ENCODE data around the gene SYT17.

SYT17 gene, protein sequence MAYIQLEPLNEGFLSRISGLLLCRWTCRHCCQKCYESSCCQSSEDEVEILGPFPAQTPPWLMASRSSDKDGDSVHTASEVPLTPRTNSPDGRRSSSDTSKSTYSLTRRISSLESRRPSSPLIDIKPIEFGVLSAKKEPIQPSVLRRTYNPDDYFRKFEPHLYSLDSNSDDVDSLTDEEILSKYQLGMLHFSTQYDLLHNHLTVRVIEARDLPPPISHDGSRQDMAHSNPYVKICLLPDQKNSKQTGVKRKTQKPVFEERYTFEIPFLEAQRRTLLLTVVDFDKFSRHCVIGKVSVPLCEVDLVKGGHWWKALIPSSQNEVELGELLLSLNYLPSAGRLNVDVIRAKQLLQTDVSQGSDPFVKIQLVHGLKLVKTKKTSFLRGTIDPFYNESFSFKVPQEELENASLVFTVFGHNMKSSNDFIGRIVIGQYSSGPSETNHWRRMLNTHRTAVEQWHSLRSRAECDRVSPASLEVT

DNA sequence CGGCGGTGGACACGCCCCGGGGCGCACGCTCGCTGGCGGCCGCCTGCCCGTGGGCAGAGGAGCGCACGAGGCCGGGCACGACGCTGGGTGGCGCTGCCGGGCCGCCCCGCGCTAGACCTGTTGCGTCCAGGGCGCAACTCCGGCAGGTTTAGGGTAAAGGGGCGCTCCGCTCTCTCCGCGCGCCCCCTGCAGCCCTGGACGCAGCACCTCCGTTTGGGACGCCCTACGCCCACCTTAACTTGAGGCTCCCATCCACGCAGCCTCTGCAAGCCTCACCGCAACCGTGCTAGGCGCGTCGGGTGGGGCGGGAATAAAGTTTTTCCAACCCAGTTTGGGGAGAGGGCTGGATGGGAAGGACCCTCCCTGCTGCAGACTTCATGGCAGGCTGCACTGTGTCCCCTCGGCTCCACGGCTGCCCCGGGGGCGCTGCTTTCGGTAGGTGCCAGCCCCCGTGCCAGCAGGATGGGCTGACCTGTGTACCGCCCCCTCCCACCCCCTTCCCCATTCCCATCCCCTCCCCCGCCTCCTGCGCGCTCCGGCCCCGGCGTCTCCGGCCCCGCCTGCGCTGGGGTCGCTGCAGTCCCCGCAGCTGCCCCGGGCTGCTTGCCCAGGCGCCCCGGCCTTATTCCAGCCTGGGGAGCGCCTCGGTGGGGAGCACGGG lies at the start of gene SYT17:
Gene SYT17 (plus strand): TSS at position 531 of the 661 bp plus-strand sequence. CDS start 407 bp downstream, outside the sequence.
- DNase-seq (ENCODE audit: low spot score) = peak; percentile 87

DNA sequence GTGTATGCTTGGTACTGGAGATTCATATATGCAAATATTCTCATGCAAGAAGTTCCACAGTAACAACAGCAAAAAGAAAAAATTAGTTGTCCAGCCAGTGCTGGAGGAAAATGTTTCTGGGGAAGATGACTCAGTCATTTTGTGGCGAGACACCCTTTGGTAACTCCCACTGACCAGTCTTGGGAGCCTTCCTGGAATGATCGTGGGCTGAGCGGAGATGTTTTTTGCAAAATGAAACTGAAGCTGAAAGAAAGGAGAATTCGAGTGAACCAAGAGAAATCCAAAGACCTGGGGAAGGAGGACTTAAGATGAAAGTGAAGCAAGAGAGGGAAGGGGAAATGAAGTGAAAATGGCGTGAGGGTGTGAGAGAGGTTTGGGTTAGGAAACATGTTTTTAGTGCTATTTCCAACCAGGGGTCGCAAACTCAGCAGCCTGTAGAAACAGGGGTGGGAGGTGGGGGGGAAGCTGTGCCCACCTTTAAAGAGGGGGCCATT lies 49.1 kb upstream of the SYT17 start:
- peak; percentile 52 for DNase-seq (ENCODE audit: low spot score)

DNA sequence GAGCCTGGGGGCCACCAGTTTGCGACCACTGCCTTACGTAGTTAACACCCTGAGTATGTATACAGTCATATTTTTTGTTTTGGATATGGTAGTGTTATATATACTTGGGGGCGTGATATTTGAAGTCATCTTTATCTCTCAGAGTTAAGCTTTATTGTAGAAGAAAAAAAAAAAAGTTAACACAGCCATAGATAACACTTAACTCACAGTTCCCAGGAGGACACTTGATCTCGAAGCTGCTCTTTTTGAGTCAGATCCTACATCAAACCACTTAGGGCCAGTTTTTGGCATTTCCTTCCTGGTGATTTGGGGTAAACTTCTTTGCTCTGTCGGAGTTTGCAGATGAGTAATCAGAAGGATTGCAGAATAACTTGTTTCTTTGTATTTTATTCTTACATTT lies 48.5 kb upstream of the SYT17 start:
- no peak for DNase-seq (ENCODE audit: low spot score)

DNA sequence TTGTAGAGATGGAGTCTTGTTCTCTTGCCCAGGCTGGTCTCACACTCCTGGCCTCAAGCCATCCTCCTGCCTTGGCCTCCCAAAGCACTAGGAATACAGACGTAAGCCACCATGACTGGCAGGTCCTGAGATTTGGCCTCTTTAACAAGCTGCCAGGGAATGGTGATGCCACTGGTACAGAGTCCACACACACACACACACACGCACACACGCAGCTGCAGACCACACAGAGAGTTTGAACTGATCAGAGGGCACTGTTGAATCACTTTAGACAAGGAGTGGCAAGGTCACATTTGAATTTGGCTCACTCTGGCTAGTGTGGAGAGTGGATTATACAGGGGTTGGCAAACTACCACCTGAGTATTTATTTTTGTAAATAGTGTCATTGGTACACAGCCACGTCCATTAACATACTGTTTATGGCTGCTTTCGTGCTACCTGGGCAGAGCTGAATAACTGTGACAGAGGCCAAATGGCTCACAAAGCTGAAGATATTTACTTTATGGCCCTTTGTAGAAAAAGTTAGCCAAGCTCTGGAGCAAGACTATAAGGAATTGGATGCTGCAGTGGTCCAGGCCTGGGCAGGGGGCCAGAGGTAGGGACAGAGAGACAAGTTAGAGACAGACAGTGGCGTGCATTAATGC lies 44.4 kb upstream of the SYT17 start:
- no peak for DNase-seq (ENCODE audit: low spot score)

DNA sequence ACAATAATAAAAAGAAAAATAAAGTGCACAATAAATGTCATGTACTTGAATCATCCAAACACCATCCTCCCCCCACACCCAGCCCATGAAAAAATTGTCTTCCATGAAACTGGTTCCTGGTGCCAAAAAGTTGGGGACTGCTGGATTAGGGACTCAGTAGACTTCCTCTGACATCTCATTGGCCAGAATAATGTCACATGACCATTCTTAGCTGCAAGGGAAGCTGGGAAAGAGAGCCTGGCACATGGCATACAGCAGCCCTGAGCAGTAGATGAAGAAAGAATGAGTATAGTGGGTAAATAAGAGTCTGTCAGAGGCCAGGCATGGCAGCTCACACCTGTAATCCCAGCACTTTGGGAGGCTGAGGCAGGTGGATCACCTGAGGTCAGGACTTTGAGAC lies 41.7 kb upstream of the SYT17 start:
- no peak for DNase-seq (ENCODE audit: low spot score)

DNA sequence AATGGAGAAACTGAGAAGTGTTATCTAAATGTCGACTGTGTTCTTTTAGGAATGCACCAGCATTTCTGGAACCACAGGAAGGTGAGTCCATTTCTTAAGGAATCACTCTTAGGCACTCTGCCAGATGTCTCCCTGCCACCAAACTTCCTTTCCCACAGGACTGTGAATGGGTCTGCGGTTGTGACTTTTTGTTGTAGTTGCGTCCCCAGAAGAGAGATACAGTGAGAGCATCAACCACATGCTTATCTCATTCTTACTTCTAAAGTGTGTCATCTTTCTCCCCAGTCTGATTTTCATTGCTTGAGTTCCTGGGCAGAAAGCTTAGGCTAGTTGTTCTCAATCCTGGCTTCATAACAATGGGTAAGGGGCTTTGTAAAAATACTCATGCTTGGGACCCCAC lies 40.8 kb upstream of the SYT17 start:
- no peak for DNase-seq (ENCODE audit: low spot score)

DNA sequence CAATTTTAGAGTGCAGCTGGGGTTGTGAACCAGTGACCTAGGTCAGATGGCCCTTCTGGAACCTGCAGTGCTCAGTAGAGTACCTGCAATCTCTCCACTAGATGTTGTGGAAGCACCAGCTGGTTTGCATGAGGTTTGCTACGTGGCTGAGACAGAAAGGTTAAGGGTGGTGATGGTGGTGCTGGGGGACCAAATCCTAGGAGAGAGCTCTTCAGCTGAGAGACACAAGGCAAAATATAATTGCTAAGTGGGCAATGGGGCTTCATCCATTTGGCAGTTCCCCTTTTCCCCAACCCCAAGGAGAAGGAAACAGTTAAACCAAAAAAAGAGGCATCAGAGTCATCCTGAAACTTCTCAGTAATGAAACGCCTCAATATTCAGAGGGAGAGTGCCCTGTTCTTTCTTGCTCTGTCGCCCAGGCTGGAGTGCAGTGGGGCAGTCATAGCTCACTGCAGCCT lies 40.3 kb upstream of the SYT17 start:
- DNase-seq (ENCODE audit: low spot score) = no peak

DNA sequence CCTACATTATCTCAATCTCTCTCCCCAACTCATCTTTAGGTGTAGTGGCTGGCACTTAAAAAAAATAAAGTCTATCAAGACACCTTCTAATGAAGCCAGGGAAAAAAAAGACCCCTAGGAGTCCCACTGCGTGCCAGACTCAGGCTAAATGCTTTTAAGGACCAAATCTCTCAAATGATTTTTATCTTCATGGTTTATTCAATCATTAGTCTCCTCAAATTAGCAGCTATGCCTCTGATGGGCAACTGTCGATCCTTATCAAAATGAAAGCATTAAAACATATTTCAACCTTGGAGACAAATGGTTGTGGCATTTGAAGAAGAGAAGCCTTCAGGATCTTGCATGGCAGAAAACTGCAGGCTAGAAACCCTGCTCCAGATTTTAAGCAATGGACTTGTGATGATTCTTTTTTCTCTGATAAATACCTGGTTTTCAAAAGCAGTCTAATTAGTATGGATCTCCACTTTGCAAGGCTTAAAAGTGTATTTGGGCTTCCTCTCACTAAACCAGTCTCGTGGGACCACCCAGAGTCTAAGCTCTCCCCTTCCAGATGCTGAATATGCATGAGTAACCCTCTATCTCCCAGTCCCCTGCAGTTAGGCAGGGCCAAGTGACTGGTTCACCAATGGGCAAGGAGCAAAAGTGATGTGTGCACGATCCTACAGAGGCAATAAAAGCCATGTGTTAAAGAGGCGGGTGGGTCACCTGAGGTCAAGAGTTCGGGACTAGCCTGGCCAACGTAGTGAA lies 39.4 kb upstream of the SYT17 start:
- DNase-seq (ENCODE audit: low spot score) = no peak

DNA sequence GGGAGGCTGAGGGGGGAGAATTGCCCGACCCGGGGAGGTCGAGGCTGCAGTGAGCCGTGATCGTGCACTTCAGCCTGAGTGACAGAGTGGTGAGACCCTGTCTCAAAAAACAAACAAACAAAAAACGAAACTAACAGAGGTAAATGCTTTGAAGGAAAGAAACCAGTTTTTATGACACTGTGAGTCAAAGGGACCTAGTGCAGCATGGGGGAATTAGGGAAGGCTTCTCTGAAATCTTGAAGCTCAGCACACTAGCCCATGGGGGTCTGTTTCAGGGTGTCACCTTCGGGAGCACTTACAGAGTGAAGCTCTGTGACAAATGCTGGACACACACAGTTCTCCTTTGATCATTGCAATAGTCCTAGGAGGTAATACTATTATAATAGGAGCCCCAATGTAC lies 37.7 kb upstream of the SYT17 start:
- no peak for DNase-seq (ENCODE audit: low spot score)

DNA sequence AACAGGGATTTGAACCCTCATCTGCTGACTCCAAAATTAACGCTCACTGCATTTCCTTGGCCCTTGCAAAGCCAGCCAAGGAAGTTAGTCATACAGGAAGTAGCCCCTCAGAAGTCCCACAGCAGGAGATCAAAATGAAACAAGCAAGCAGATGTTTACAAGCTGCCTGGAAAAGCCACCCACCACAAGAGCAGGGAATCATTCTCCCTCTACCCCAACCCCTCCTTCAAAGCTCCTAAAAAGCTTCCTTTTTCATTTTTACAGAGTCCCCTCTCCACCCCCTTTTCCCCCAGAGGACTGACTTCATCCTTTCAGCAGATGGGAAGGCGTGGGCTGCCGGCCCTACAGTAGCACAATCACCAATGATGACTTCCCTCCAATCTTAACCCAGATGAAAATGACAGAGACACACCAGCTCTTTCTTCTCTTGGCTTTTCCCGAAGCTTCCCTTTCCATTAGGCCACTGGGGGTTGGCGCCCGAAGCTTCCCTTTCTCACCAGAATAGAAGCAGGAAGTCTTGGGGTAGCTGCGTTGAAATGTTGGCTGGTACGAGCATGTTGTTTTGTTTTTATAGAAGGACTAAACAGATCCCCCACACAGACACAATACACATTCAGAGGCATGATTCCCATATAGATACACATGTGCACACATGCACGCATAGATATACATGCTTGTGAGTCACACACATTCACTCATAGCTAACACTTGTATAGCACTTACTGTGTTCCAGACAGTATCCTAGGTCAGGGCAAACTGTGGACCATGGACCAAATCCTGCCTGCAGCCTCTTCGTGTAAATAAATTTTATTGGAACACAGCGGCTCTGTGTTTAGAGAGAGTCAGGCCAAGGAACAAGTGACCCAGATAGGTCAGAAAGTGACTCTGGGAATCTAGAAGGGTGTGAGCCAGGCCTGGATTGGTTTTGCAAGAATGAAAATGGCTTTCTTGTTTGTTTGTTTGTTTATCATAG lies 36.9 kb upstream of the SYT17 start:
- no peak for DNase-seq (ENCODE audit: low spot score)

DNA sequence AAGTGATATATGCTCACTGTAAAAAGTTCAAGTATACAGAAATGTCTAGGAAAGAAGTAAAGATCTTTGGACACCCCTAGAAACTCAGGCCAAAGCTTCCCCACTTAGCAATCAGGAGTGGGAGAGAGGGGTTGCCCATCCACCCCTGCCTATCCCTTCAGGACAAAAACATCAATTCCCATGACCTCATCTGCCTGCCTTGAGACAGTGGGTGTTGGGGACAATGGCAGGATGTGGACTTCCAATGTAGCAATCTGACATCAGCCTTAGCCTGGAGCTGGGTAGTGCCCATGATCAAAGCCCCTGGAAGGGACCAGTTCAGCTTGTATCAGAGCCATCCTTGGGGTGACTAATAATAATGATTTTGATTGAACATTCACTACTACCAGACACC lies 36.2 kb upstream of the SYT17 start:
- no peak for DNase-seq (ENCODE audit: low spot score)

DNA sequence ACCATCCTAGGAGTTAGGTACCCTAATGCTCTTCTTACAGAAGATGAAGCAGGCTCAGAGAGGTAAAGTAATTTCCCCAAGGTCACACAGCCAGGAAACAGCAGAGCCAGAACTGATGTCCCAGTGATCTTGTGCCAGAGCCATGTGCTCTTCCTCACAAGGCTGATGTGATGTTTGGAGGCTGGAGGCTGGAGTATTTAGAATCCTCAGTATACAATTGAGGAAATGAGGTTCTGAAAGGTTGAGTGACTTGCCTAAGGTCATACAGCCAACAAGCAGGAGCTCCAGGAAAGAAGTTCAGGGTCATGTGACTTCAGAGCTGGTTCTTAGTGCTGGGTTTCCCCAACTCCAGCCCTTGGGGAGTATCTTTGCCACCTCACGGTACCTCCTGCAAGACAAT lies 35.8 kb upstream of the SYT17 start:
- DNase-seq (ENCODE audit: low spot score) = peak; percentile 52

DNA sequence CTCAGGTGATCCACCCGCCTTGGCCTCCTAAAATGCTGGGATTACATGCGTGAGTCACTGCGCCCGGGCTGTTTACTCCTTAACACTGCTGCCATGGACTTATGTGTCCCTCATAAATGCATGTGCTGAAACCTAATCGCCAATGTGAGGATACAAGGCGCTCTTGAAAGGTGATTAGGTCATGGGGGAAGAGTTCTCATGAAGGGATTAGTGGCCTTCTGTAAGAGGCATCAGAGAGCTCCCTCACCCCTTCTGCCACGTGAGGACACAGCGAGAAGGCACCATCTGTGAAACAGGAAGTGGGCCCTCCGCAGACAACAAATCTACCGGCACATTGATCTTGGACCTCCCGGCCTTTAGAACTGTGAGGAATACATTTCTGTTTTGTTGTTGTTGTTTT lies 35.1 kb upstream of the SYT17 start:
- DNase-seq (ENCODE audit: low spot score) = no peak

DNA sequence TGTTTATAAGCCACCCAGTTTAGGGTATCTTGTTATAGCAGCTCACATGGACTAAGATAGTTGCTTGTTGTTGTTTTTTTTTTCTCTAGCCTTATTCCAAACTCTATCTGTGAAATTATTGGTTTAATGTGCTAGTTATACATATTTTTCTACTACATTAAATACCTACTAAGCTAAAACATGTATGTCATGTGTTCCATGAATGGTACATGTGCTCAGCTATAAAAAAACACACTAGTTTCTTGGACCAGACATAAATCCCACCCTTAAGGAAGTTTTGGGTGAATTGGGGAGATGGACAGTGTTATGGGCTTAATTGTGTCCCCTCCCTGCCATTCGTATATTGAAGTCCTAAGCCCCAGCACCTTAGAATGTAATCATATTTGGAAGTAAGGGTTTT lies 34.4 kb upstream of the SYT17 start:
- DNase-seq (ENCODE audit: low spot score) = no peak

DNA sequence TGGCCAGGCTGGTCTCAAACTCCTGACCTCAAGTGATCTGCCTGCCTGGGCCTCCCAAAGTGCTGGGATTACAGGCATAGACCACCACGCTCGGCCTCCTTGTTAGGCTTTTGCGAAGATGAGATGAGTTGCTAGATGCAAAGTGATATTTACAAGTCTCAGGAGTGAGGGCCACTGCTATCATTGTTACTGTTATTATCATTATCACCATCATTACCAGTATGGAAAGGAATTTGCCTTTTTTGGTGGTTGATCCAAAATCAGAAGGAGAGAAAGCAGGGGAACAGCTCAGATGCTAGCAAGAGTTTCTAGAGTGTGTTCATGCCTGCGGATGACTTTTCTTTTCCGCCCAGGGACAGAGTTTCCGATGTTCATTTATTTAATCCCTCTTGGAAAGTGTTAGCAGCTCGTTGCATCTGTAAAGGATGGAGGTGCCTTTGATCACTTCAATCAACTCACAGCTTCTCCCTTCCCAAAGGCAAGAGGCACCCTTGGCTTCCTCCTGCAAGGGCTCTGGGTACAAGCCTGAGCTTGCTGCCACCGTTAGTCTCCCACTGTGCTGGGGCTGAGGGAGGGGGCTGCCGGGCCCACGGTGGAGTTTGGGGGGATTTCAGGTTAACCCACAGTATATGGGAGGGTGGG lies 32.7 kb upstream of the SYT17 start:
- no peak for DNase-seq (ENCODE audit: low spot score)

DNA sequence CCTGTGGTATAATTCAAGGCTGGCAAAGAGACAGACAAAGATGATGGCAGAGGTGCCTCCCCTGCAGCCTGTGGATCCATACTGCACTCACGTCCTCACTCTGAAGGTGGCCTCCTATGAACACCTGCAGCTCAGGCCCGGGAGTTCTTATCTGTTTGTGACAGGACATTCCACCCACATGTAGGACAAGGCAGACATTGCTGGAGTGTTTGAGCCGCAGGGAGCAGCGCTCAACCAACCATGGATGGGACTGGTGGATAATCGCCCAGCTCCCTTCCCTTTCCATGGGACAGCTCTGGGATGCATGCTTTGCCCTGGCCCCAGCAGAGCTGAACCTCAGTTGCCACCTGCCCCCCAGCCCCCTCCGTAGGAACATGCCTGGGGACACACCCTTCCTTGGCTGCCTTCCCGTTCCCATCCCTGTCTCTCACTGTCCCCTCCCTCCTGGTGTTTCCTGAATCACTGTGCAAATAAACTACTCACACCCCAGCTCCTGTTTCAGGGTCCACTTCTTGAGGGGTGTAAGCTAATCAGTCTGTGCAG lies 32.1 kb upstream of the SYT17 start:
- no peak for DNase-seq (ENCODE audit: low spot score)

DNA sequence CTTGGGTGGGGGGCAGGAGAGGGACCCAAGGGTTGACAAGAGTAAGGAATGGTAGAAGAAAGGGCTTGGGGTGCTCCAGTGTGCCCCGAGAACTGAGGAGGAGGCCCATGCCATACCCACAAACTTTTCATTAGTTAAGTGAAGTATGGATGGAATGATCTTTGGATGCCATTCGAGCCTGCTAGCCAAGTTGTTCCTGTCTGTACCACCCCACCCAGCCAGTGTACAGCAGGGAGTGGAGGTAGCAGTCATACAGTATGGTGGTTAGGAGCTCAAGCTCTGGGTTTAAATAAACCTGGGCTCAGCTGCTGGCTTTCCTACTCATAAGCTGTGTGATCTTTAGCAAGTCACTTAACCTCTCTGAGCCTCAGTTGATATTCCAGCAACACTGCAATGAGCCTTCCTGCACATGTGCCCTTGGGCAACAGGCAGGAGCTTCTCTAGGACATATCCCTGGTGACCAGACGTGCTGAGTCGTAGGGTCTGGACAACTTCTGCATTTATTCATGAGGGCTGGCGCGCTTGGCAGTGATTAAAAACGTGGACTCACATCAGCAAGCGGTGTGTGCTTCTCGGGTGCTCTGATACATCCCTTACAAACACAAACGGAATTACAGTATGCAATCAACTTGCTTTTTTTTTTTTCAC lies 31.4 kb upstream of the SYT17 start:
- no peak for DNase-seq (ENCODE audit: low spot score)

DNA sequence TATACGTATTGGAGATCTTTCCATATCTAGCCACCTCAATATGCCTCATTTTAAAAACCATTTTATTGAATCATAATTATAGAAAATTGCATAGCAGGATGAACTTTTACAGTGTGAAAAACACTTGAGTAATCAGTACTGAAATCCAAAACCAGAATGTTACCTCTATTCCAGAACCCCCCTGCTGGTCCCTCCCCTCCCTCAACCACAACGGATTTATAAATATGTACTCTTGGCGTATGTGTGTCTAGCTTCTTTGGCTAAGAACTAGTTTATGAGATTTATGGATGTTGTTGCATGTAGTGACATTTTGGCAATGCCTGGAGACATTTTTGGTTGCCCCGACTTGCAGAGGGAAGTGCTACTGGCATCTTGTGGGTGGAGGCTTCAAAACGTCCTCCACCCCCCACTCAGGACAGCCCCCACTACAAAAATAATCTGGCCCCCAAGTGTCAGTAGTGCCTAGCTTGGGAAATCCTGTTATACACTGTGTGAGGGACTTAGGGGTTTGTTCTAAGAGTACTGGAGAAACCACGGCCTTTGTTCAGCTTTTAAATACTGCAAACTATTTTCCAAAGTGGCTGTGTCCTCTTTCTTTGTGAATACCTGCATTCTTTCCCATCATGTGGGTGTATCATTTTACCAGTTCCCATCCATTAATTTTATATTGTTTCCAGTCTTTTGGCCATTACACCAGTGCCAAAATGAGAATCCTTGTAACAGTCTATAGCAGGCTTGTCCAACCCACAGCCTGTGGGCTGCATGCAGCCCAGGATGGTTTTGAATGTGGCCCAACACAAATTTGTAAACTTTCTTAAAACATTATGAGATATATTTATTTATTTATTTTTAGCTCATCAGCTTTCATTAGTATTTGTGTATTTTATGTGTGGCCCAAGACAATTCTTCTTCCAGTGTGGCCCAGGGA lies 30.6 kb upstream of the SYT17 start:
- DNase-seq (ENCODE audit: low spot score) = no peak

Data from germinal center (tissue), 1 donor.